IMR-90 (cell line): ENCODE data around the gene NUAK1. TPM values are rescaled to one million over a fixed set of nuclear protein-coding genes. Genes with fewer than 3 reads are reported as not detected.
"Not testable (repeated sequence)": the region's sequence is repeated elsewhere in the genome, so short reads cannot be mapped to it uniquely, and the experiment has no call there.

Source experiments
- ATAC-seq: fragments of 200-7000 bp; cut with Tn5 transposase; 2 replicates; pipeline ENCODE4 v1.9.1; 2020; ENCODE audit warnings: low read depth, mild to moderate bottlenecking, moderate library complexity
- BruUV-seq: library from RNA; stranded (reverse); fragments of 400-500 nt; replicated peaks from 2 replicates; lab custom pipeline; 2021; lab: Mats Ljungman, UMichigan
- CTCF ChIA-PET: fragments of 300-600 bp; formaldehyde crosslinking; extraction: SDS; loops from one replicate; lab custom pipeline; 2021; ENCODE audit warnings: antibody characterized with exemption; lab: Yijun Ruan, JAX
- POLR2A ChIA-PET: fragments of 300-600 bp; sonication (Branson Sonifier 250); formaldehyde crosslinking; loops from one replicate; lab custom pipeline; 2022; ENCODE audit warnings: antibody characterized with exemption; ENCODE audit not compliant: unreplicated experiment; lab: Charles Lee
- DNase-seq: peaks from one replicate; pipeline ENCODE4 v3.0.0; 2013
- H2AFZ ChIP-seq: replicated peaks from 2 replicates; pipeline ENCODE3; 2013; ENCODE audit warnings: low read length, mild to moderate bottlenecking; ENCODE audit not compliant: poor library complexity
- H2AK5ac ChIP-seq: 2 replicates; pipeline ENCODE4 v1.6.1; 2013; ENCODE audit warnings: low read depth, low read length, inconsistent platforms
- H2AK9ac ChIP-seq: replicated peaks from 2 replicates; pipeline ENCODE3; 2013; ENCODE audit warnings: mild to moderate bottlenecking, low read depth, low read length, moderate library complexity; ENCODE audit not compliant: poor library complexity
- H2BK120ac ChIP-seq: 2 replicates; pipeline ENCODE4 v1.6.1; 2013; ENCODE audit warnings: low read depth, low read length, inconsistent platforms
- H2BK15ac ChIP-seq: 3 replicates; pipeline ENCODE4 v1.6.1; 2013; ENCODE audit warnings: low read depth, low read length, inconsistent platforms
- H2BK20ac ChIP-seq: 2 replicates; pipeline ENCODE4 v1.6.1; 2013; ENCODE audit warnings: low read depth, mild to moderate bottlenecking, inconsistent platforms, low read length, moderate library complexity
- H2BK5ac ChIP-seq: 2 replicates; pipeline ENCODE4 v1.6.1; 2013; ENCODE audit warnings: mild to moderate bottlenecking, low read depth, low read length, inconsistent platforms; ENCODE audit not compliant: poor library complexity, severe bottlenecking
- H3K14ac ChIP-seq: replicated peaks from 2 replicates; pipeline ENCODE4 v1.6.1; 2013; ENCODE audit warnings: low read depth, low read length, inconsistent platforms
- H3K18ac ChIP-seq: 2 replicates; pipeline ENCODE4 v1.6.1; 2013; ENCODE audit warnings: low read depth, low read length, control low read depth
- H3K23ac ChIP-seq: 2 replicates; pipeline ENCODE4 v1.6.1; 2013; ENCODE audit warnings: low read depth, low read length, inconsistent platforms
- H3K27ac ChIP-seq: 2 replicates; pipeline ENCODE4 v1.5.1; 2013; ENCODE audit warnings: mild to moderate bottlenecking, control low read depth, low read length; ENCODE audit not compliant: insufficient read depth
- H3K27me3 ChIP-seq: 2 replicates; pipeline ENCODE4 v1.6.1; 2013; ENCODE audit warnings: low read length; ENCODE audit not compliant: control insufficient read depth, insufficient read depth
- H3K36me3 ChIP-seq: 2 replicates; pipeline ENCODE4 v1.6.1; 2013; ENCODE audit warnings: low read length, mixed read lengths; ENCODE audit not compliant: control insufficient read depth, insufficient read depth
- H3K4ac ChIP-seq: 2 replicates; pipeline ENCODE4 v1.6.1; 2013; ENCODE audit warnings: low read depth, low read length, inconsistent platforms
- H3K4me1 ChIP-seq: 2 replicates; pipeline ENCODE4 v1.6.1; 2013; ENCODE audit warnings: low read length, mixed read lengths; ENCODE audit not compliant: control insufficient read depth, insufficient read depth
- H3K4me2 ChIP-seq: 2 replicates; pipeline ENCODE4 v1.6.1; 2013; ENCODE audit warnings: low read depth, mild to moderate bottlenecking, control low read depth, low read length, moderate library complexity
- H3K4me3 ChIP-seq: 2 replicates; pipeline ENCODE4 v1.5.1; 2013; ENCODE audit warnings: low read depth, mild to moderate bottlenecking, control low read depth, low read length, moderate library complexity; ENCODE audit not compliant: insufficient read depth
- H3K56ac ChIP-seq: 2 replicates; pipeline ENCODE4 v1.6.1; 2013; ENCODE audit warnings: low read length, inconsistent platforms; ENCODE audit not compliant: insufficient read depth; ENCODE audit errors: extremely low read depth
- H3K79me1 ChIP-seq, 2 experiments: 2 replicates each; pipeline ENCODE4 v1.6.1; 2013; ENCODE audit warnings: low read length in 2 of 2, inconsistent platforms in 1 of 2, low read depth in 1 of 2
- H3K9ac ChIP-seq: 2 replicates; pipeline ENCODE4 v1.6.1; 2013; ENCODE audit warnings: low read depth, low read length, control low read depth
- H3K9me1 ChIP-seq: 2 replicates; pipeline ENCODE4 v1.6.1; 2013; ENCODE audit warnings: low read length, inconsistent platforms; ENCODE audit not compliant: insufficient read depth
- H3K9me3 ChIP-seq: 2 replicates; pipeline ENCODE4 v1.6.1; 2013; ENCODE audit warnings: low read length; ENCODE audit not compliant: control insufficient read depth, insufficient read depth
- H4K20me1 ChIP-seq: 2 replicates; pipeline ENCODE4 v1.6.1; 2013; ENCODE audit warnings: low read length, inconsistent platforms; ENCODE audit not compliant: insufficient read depth
- H4K5ac ChIP-seq: 2 replicates; pipeline ENCODE4 v1.6.1; 2013; ENCODE audit warnings: mild to moderate bottlenecking, low read depth, low read length, control low read depth
- H4K8ac ChIP-seq, 2 experiments: 2 replicates each; pipeline ENCODE4 v1.6.1; 2013; ENCODE audit warnings: low read depth in 2 of 2, low read length in 2 of 2, control low read depth in 1 of 2, inconsistent platforms in 1 of 2
- H4K91ac ChIP-seq: 2 replicates; pipeline ENCODE4 v1.6.1; 2013; ENCODE audit warnings: low read depth, low read length, inconsistent platforms; ENCODE audit not compliant: insufficient read depth
- CEBPB ChIP-seq: IDR thresholded peaks from 2 replicates; pipeline ENCODE4 v1.6.1; 2012; ENCODE audit warnings: low read depth, low read length, improper control_type of control experiment
- WGBS, 2 experiments: methylation state at CpG; one replicate each; pipeline versions ENCODE4 v1.1.5 to v1.1.7; 2013; ENCODE audit warnings: missing lambda C conversion rate in 2 of 2; ENCODE audit not compliant: insufficient read length in 1 of 2; ENCODE audit errors: extremely low coverage in 2 of 2; 5-methylcytosine and 5-hydroxymethylcytosine counted together
- dilution Hi-C: fragments of 300-500 bp; cut with HindIII; formaldehyde crosslinking; loops from one replicate; pipeline ENCODE4 v1.14.3; 2018; ENCODE audit warnings: low sequenced_read_pairs; ENCODE audit not compliant: unreplicated experiment
- in situ Hi-C: fragments of 300-500 bp; cut with MboI; formaldehyde crosslinking; loops from 3 replicates; pipeline ENCODE4 v1.14.3; 2019; ENCODE audit warnings: low sequenced_read_pairs, inconsistent platforms, mixed read lengths
- intact Hi-C: fragments of 100-400 bp; cut with micrococcal nuclease; formaldehyde crosslinking; loops from 2 replicates; pipeline ENCODE4 v1.10.0; 2022
- polyA plus RNA-seq, 3 experiments: library from polyadenylated mRNA; depleted of rRNA; stranded (reverse); fragments of >200 nt; gene quantifications; 2 replicates each; pipeline ENCODE4 v1.2.3, GENCODE V29; 2012; ENCODE audit warnings: low replicate concordance in 1 of 3
- total RNA-seq: library from RNA; depleted of rRNA; stranded (reverse); fragments of >200 nt; gene quantifications from 2 replicates; pipeline ENCODE4 v1.2.3, GENCODE V29; 2012

Gene NUAK1
- total and polyA plus RNA-seq, 2 of the 4 experiments (the other 2 are of a cell fraction) = 4.8 to 8.8 TPM

DNA sequence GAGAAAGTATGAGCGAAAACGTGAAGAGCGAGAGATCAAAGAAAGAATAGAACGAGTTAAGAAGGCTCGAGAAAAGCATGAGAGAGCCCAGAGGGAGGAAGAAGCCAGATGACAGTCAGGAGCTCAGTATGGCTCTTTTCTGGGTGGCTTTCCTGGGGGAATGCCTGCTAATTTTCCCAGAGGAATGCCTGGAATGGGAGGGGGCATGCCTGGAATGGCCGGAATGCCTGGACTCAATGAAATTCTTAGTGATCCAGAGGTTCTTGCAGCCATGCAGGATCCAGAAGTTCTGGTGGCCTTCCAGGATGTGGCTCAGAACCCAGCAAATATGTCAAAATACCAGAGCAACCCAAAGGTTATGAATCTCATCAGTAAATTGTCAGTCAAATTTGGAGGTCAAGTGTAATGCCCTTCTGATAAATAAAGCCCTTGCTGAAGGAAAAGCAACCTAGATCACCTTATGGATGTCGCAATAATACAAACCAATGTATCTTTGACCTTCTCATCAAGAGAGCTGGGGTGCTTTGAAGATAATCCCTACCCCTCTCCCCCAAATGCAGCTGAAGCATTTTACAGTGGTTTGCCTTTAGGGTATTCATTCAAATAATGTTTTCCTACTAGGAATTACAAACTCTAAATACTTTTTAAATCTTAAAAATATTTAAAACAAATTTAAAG, 122.0 kb downstream of the NUAK1 start:
- H2BK20ac ChIP-seq, H4K5ac ChIP-seq, H3K56ac ChIP-seq, intact Hi-C loops, H3K9me3 ChIP-seq, H4K91ac ChIP-seq, in situ Hi-C loops, H3K9ac ChIP-seq, H3K9me1 ChIP-seq, H3K23ac ChIP-seq, H2BK120ac ChIP-seq, H2BK15ac ChIP-seq, H3K36me3 ChIP-seq, ATAC-seq, H3K4ac ChIP-seq, BruUV-seq, H3K18ac ChIP-seq, DNase-seq, CTCF ChIA-PET, H3K27ac ChIP-seq, H3K14ac ChIP-seq, H2AK9ac ChIP-seq, H3K4me2 ChIP-seq, H3K27me3 ChIP-seq, POLR2A ChIA-PET, H4K20me1 ChIP-seq, H4K8ac ChIP-seq, H2BK5ac ChIP-seq, H3K4me1 ChIP-seq, H2AFZ ChIP-seq, H3K79me1 ChIP-seq, H2AK5ac ChIP-seq, dilution Hi-C loops, H3K4me3 ChIP-seq: not testable (repeated sequence)
- TF ChIP-seq CEBPB = peak; percentile 52; the same call in 1 of the 2 replicates
- WGBS, 2 experiments = 94% methylated on average over 4 of the region's 7 CpGs; no CpG with 5 or more reads in 1 of the 2 experiments
